IMR-90 (cell line): ENCODE results near the gene LAMA2. TPM values are rescaled to one million over a fixed set of nuclear protein-coding genes. Genes with fewer than 3 reads are reported as not detected.

Source experiments
- ATAC-seq: fragments of 200-7000 bp; cut with Tn5 transposase; 2 replicates; pipeline ENCODE4 v1.9.1; 2020; ENCODE audit warnings: low read depth, mild to moderate bottlenecking, moderate library complexity
- BruUV-seq: library from RNA; stranded (reverse); fragments of 400-500 nt; replicated peaks from 2 replicates; lab custom pipeline; 2021; lab: Mats Ljungman, UMichigan
- CTCF ChIA-PET: fragments of 300-600 bp; formaldehyde crosslinking; extraction: SDS; loops from one replicate; lab custom pipeline; 2021; ENCODE audit warnings: antibody characterized with exemption; lab: Yijun Ruan, JAX
- POLR2A ChIA-PET: fragments of 300-600 bp; sonication (Branson Sonifier 250); formaldehyde crosslinking; loops from one replicate; lab custom pipeline; 2022; ENCODE audit warnings: antibody characterized with exemption; ENCODE audit not compliant: unreplicated experiment; lab: Charles Lee
- DNase-seq: peaks from one replicate; pipeline ENCODE4 v3.0.0; 2013
- H2AFZ ChIP-seq: replicated peaks from 2 replicates; pipeline ENCODE3; 2013; ENCODE audit warnings: low read length, mild to moderate bottlenecking; ENCODE audit not compliant: poor library complexity
- H2AK5ac ChIP-seq: 2 replicates; pipeline ENCODE4 v1.6.1; 2013; ENCODE audit warnings: low read depth, low read length, inconsistent platforms
- H2AK9ac ChIP-seq: replicated peaks from 2 replicates; pipeline ENCODE3; 2013; ENCODE audit warnings: mild to moderate bottlenecking, low read depth, low read length, moderate library complexity; ENCODE audit not compliant: poor library complexity
- H2BK120ac ChIP-seq: 2 replicates; pipeline ENCODE4 v1.6.1; 2013; ENCODE audit warnings: low read depth, low read length, inconsistent platforms
- H2BK15ac ChIP-seq: 3 replicates; pipeline ENCODE4 v1.6.1; 2013; ENCODE audit warnings: low read depth, low read length, inconsistent platforms
- H2BK20ac ChIP-seq: 2 replicates; pipeline ENCODE4 v1.6.1; 2013; ENCODE audit warnings: low read depth, mild to moderate bottlenecking, inconsistent platforms, low read length, moderate library complexity
- H2BK5ac ChIP-seq: 2 replicates; pipeline ENCODE4 v1.6.1; 2013; ENCODE audit warnings: mild to moderate bottlenecking, low read depth, low read length, inconsistent platforms; ENCODE audit not compliant: poor library complexity, severe bottlenecking
- H3K14ac ChIP-seq: replicated peaks from 2 replicates; pipeline ENCODE4 v1.6.1; 2013; ENCODE audit warnings: low read depth, low read length, inconsistent platforms
- H3K18ac ChIP-seq: 2 replicates; pipeline ENCODE4 v1.6.1; 2013; ENCODE audit warnings: low read depth, low read length, control low read depth
- H3K23ac ChIP-seq: 2 replicates; pipeline ENCODE4 v1.6.1; 2013; ENCODE audit warnings: low read depth, low read length, inconsistent platforms
- H3K27ac ChIP-seq: 2 replicates; pipeline ENCODE4 v1.5.1; 2013; ENCODE audit warnings: mild to moderate bottlenecking, control low read depth, low read length; ENCODE audit not compliant: insufficient read depth
- H3K27me3 ChIP-seq: 2 replicates; pipeline ENCODE4 v1.6.1; 2013; ENCODE audit warnings: low read length; ENCODE audit not compliant: control insufficient read depth, insufficient read depth
- H3K36me3 ChIP-seq: 2 replicates; pipeline ENCODE4 v1.6.1; 2013; ENCODE audit warnings: low read length, mixed read lengths; ENCODE audit not compliant: control insufficient read depth, insufficient read depth
- H3K4ac ChIP-seq: 2 replicates; pipeline ENCODE4 v1.6.1; 2013; ENCODE audit warnings: low read depth, low read length, inconsistent platforms
- H3K4me1 ChIP-seq: 2 replicates; pipeline ENCODE4 v1.6.1; 2013; ENCODE audit warnings: low read length, mixed read lengths; ENCODE audit not compliant: control insufficient read depth, insufficient read depth
- H3K4me2 ChIP-seq: 2 replicates; pipeline ENCODE4 v1.6.1; 2013; ENCODE audit warnings: low read depth, mild to moderate bottlenecking, control low read depth, low read length, moderate library complexity
- H3K4me3 ChIP-seq: 2 replicates; pipeline ENCODE4 v1.5.1; 2013; ENCODE audit warnings: low read depth, mild to moderate bottlenecking, control low read depth, low read length, moderate library complexity; ENCODE audit not compliant: insufficient read depth
- H3K56ac ChIP-seq: 2 replicates; pipeline ENCODE4 v1.6.1; 2013; ENCODE audit warnings: low read length, inconsistent platforms; ENCODE audit not compliant: insufficient read depth; ENCODE audit errors: extremely low read depth
- H3K79me1 ChIP-seq, 2 experiments: 2 replicates each; pipeline ENCODE4 v1.6.1; 2013; ENCODE audit warnings: low read length in 2 of 2, inconsistent platforms in 1 of 2, low read depth in 1 of 2
- H3K9ac ChIP-seq: 2 replicates; pipeline ENCODE4 v1.6.1; 2013; ENCODE audit warnings: low read depth, low read length, control low read depth
- H3K9me1 ChIP-seq: 2 replicates; pipeline ENCODE4 v1.6.1; 2013; ENCODE audit warnings: low read length, inconsistent platforms; ENCODE audit not compliant: insufficient read depth
- H3K9me3 ChIP-seq: 2 replicates; pipeline ENCODE4 v1.6.1; 2013; ENCODE audit warnings: low read length; ENCODE audit not compliant: control insufficient read depth, insufficient read depth
- H4K20me1 ChIP-seq: 2 replicates; pipeline ENCODE4 v1.6.1; 2013; ENCODE audit warnings: low read length, inconsistent platforms; ENCODE audit not compliant: insufficient read depth
- H4K5ac ChIP-seq: 2 replicates; pipeline ENCODE4 v1.6.1; 2013; ENCODE audit warnings: mild to moderate bottlenecking, low read depth, low read length, control low read depth
- H4K8ac ChIP-seq, 2 experiments: 2 replicates each; pipeline ENCODE4 v1.6.1; 2013; ENCODE audit warnings: low read depth in 2 of 2, low read length in 2 of 2, control low read depth in 1 of 2, inconsistent platforms in 1 of 2
- H4K91ac ChIP-seq: 2 replicates; pipeline ENCODE4 v1.6.1; 2013; ENCODE audit warnings: low read depth, low read length, inconsistent platforms; ENCODE audit not compliant: insufficient read depth
- CEBPB ChIP-seq: IDR thresholded peaks from 2 replicates; pipeline ENCODE4 v1.6.1; 2012; ENCODE audit warnings: low read depth, low read length, improper control_type of control experiment
- CHD1 ChIP-seq: IDR thresholded peaks from 2 replicates; pipeline ENCODE4 v1.6.1; 2012; ENCODE audit warnings: low read depth, low read length, improper control_type of control experiment
- CTCF ChIP-seq: conservative IDR thresholded peaks from 2 replicates; pipeline ENCODE4 v1.5.1; 2012; ENCODE audit warnings: mild to moderate bottlenecking, low read depth, low read length, improper control_type of control experiment
- FOS ChIP-seq: fragments of 150-350 bp; IDR thresholded peaks from 2 replicates; pipeline ENCODE4 v1.6.1; 2016; ENCODE audit warnings: low read depth, low read length
- MAFK ChIP-seq: IDR thresholded peaks from 2 replicates; pipeline ENCODE4 v1.6.1; 2012; ENCODE audit warnings: low read depth, low read length, improper control_type of control experiment
- MXI1 ChIP-seq: IDR thresholded peaks from 2 replicates; pipeline ENCODE4 v1.6.1; 2012; ENCODE audit warnings: low read depth, mild to moderate bottlenecking, low read length, moderate library complexity, borderline replicate concordance
- NFE2L2 ChIP-seq: fragments of 150-350 bp; IDR thresholded peaks from 2 replicates; pipeline ENCODE4 v1.6.1; 2016; ENCODE audit warnings: low read depth, mild to moderate bottlenecking, low read length
- RAD21 ChIP-seq: IDR thresholded peaks from 2 replicates; pipeline ENCODE4 v1.6.1; 2012; ENCODE audit warnings: low read length, improper control_type of control experiment
- RCOR1 ChIP-seq: IDR thresholded peaks from 2 replicates; pipeline ENCODE4 v1.6.1; 2012; ENCODE audit warnings: mild to moderate bottlenecking, low read length, improper control_type of control experiment; ENCODE audit not compliant: insufficient replicate concordance
- RFX5 ChIP-seq: IDR thresholded peaks from 2 replicates; pipeline ENCODE4 v1.8.0; 2012; ENCODE audit warnings: low read depth, mild to moderate bottlenecking, low read length, moderate library complexity
- SMC3 ChIP-seq: fragments of 150-350 bp; IDR thresholded peaks from 2 replicates; pipeline ENCODE4 v1.6.1; 2016; ENCODE audit warnings: low read depth, mild to moderate bottlenecking, antibody characterized with exemption, low read length, moderate library complexity
- USF2 ChIP-seq: fragments of 150-350 bp; IDR thresholded peaks from 2 replicates; pipeline ENCODE4 v1.6.1; 2017; ENCODE audit warnings: mild to moderate bottlenecking, antibody characterized with exemption, low read length, low read depth
- WGBS, 2 experiments: methylation state at CpG; one replicate each; pipeline versions ENCODE4 v1.1.5 to v1.1.7; 2013; ENCODE audit warnings: missing lambda C conversion rate in 2 of 2; ENCODE audit not compliant: insufficient read length in 1 of 2; ENCODE audit errors: extremely low coverage in 2 of 2; 5-methylcytosine and 5-hydroxymethylcytosine counted together
- dilution Hi-C: fragments of 300-500 bp; cut with HindIII; formaldehyde crosslinking; loops from one replicate; pipeline ENCODE4 v1.14.3; 2018; ENCODE audit warnings: low sequenced_read_pairs; ENCODE audit not compliant: unreplicated experiment
- in situ Hi-C: fragments of 300-500 bp; cut with MboI; formaldehyde crosslinking; loops from 3 replicates; pipeline ENCODE4 v1.14.3; 2019; ENCODE audit warnings: low sequenced_read_pairs, inconsistent platforms, mixed read lengths
- intact Hi-C: fragments of 100-400 bp; cut with micrococcal nuclease; formaldehyde crosslinking; loops from 2 replicates; pipeline ENCODE4 v1.10.0; 2022
- polyA plus RNA-seq, 3 experiments: library from polyadenylated mRNA; depleted of rRNA; stranded (reverse); fragments of >200 nt; gene quantifications; 2 replicates each; pipeline ENCODE4 v1.2.3, GENCODE V29; 2012; ENCODE audit warnings: low replicate concordance in 1 of 3
- total RNA-seq: library from RNA; depleted of rRNA; stranded (reverse); fragments of >200 nt; gene quantifications from 2 replicates; pipeline ENCODE4 v1.2.3, GENCODE V29; 2012

The LAMA2 gene
- total and polyA plus RNA-seq, 2 of the 4 experiments (the other 2 are of a cell fraction): 9.9 to 13.3 TPM

- intact Hi-C loops (no loop called here), in situ Hi-C loops (no loop called here), dilution Hi-C loops (no loop called here)
- no TSS peak for BruUV-seq
- Histone ChIP-seq H2BK5ac (no peak overlapping the region), H3K4ac (no peak overlapping the region), H2BK20ac (no peak overlapping the region), H3K9me1 (no peaks in the 10 kb centered on the region), H4K20me1 (no peaks in the 10 kb centered on the region), H4K5ac (no peak overlapping the region), H3K27me3 (no peaks in the 10 kb centered on the region), H3K79me1 (no peaks in the 10 kb centered on the region), H3K4me3 (no peak overlapping the region), H2BK120ac (no peak overlapping the region), H4K8ac (no peak overlapping the region), H2BK15ac (no peak overlapping the region), H3K56ac (no peak overlapping the region), H3K9me3 (no peaks in the 10 kb centered on the region), H3K27ac (no peak overlapping the region), H3K14ac (no peak overlapping the region), H3K23ac (no peak overlapping the region), H2AK5ac (no peak overlapping the region), H3K4me2 (no peak overlapping the region), H3K9ac (no peak overlapping the region), H4K91ac (no peak overlapping the region), H3K36me3 (no peaks in the 10 kb centered on the region), H2AFZ (no peak overlapping the region), H3K18ac (no peak overlapping the region), H3K4me1 (no peaks in the 10 kb centered on the region), H2AK9ac (no peak overlapping the region)
- TF ChIP-seq NFE2L2 (no peak), CEBPB (no peak), MAFK (no peak), RFX5 (no peak), SMC3 (no peak), CTCF (no peak), RCOR1 (no peak), FOS (no peak), USF2 (no peak), RAD21 (no peak), CHD1 (no peak), MXI1 (no peak)
- no CpG with 5 or more reads among the region's 2 CpGs for whole genome bisulfite sequencing, 2 experiments
- ATAC-seq (no peak), DNase-seq (no peak)
- CTCF ChIA-PET: interaction anchor here (0.7 to 1.5 kb wide), 2 partner anchors 18 to 470 kb away, joined by 3 read pairs; no protein-coding TSS in a partner anchor
- POLR2A ChIA-PET: no interaction called here
Measured at GRCh38 chr6:129270450-129270849, 387.5 kb downstream of the LAMA2 start.
